HL-60 (cell line): ENCODE data around the gene CDC42.

Experiments used
- DNase-seq, 2 experiments: peaks; one replicate each; pipeline ENCODE4 v3.0.0-alpha.2; 2010 to 2020; ENCODE audit warnings: low read depth in 1 of 2, low spot score in 1 of 2
- H3K27ac ChIP-seq: fragments of 250-450 bp; sonication (Bioruptor Pico); replicated peaks from 2 replicates; pipeline ENCODE4 v1.5.1; 2020; ENCODE audit warnings: mild to moderate bottlenecking, moderate library complexity
- H3K27me3 ChIP-seq: fragments of 250-450 bp; sonication (Bioruptor Pico); 2 replicates; pipeline ENCODE4 v1.5.1; 2021; ENCODE audit warnings: mild to moderate bottlenecking, moderate library complexity; ENCODE audit not compliant: insufficient read depth, poor library complexity, severe bottlenecking
- H3K4me3 ChIP-seq: replicated peaks from 2 replicates; pipeline ENCODE4 v1.5.1; 2011; ENCODE audit warnings: mild to moderate bottlenecking, control low read depth, low read length; ENCODE audit not compliant: insufficient read depth
- GABPA ChIP-seq: IDR thresholded peaks from 2 replicates; pipeline ENCODE4 v1.6.1; 2012; ENCODE audit warnings: low read depth
- POLR2AphosphoS5 ChIP-seq: IDR thresholded peaks from 2 replicates; pipeline ENCODE4 v1.6.1; 2012; ENCODE audit warnings: low read depth
- SPI1 ChIP-seq: IDR thresholded peaks from 2 replicates; pipeline ENCODE4 v1.6.1; 2012; ENCODE audit warnings: low read depth, mild to moderate bottlenecking, borderline replicate concordance
- TF ChIP-seq, protein P1 (sequence below): IDR thresholded peaks from 2 replicates; pipeline ENCODE4 v1.6.1; 2012; ENCODE audit warnings: low read depth; ENCODE audit not compliant: insufficient replicate concordance
- TF ChIP-seq, protein P2 (sequence below): IDR thresholded peaks from one replicate; pipeline ENCODE4 v1.5.1; 2011; ENCODE audit warnings: low read length, control low read depth, inconsistent platforms; ENCODE audit not compliant: insufficient read depth

The CDC42 gene

DNA sequence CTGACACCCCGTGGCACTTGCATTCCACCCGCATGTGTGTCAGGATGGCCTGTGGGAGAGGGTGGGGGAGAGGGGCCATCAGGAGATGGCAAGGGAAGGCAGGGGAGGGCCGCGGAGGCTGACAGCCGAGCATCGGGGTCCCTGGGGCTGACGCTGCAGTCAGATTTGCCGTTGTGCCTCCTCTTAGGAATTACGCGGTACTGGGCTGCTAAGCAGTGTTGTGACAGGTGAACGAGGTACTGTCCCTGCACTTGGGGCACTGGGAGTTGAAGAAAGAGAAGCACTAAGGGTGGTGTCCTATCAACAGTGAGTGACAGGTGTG lies 67.9 kb downstream of the CDC42 start:
- H3K27ac ChIP-seq, result no peak overlapping the region
- no peaks in the 10 kb centered on the region for H3K27me3 ChIP-seq
- no peak overlapping the region for H3K4me3 ChIP-seq
- TF ChIP-seq SPI1 (no peak), GABPA (no peak), POLR2AphosphoS5 (no peak)
- TF ChIP-seq, protein P1, sequence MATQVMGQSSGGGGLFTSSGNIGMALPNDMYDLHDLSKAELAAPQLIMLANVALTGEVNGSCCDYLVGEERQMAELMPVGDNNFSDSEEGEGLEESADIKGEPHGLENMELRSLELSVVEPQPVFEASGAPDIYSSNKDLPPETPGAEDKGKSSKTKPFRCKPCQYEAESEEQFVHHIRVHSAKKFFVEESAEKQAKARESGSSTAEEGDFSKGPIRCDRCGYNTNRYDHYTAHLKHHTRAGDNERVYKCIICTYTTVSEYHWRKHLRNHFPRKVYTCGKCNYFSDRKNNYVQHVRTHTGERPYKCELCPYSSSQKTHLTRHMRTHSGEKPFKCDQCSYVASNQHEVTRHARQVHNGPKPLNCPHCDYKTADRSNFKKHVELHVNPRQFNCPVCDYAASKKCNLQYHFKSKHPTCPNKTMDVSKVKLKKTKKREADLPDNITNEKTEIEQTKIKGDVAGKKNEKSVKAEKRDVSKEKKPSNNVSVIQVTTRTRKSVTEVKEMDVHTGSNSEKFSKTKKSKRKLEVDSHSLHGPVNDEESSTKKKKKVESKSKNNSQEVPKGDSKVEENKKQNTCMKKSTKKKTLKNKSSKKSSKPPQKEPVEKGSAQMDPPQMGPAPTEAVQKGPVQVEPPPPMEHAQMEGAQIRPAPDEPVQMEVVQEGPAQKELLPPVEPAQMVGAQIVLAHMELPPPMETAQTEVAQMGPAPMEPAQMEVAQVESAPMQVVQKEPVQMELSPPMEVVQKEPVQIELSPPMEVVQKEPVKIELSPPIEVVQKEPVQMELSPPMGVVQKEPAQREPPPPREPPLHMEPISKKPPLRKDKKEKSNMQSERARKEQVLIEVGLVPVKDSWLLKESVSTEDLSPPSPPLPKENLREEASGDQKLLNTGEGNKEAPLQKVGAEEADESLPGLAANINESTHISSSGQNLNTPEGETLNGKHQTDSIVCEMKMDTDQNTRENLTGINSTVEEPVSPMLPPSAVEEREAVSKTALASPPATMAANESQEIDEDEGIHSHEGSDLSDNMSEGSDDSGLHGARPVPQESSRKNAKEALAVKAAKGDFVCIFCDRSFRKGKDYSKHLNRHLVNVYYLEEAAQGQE, result no peak
- TF ChIP-seq, protein P2, sequence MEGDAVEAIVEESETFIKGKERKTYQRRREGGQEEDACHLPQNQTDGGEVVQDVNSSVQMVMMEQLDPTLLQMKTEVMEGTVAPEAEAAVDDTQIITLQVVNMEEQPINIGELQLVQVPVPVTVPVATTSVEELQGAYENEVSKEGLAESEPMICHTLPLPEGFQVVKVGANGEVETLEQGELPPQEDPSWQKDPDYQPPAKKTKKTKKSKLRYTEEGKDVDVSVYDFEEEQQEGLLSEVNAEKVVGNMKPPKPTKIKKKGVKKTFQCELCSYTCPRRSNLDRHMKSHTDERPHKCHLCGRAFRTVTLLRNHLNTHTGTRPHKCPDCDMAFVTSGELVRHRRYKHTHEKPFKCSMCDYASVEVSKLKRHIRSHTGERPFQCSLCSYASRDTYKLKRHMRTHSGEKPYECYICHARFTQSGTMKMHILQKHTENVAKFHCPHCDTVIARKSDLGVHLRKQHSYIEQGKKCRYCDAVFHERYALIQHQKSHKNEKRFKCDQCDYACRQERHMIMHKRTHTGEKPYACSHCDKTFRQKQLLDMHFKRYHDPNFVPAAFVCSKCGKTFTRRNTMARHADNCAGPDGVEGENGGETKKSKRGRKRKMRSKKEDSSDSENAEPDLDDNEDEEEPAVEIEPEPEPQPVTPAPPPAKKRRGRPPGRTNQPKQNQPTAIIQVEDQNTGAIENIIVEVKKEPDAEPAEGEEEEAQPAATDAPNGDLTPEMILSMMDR, result no peak
- DNase-seq, result no peak

GRCh38 chr1:22121421-22121911 lies 69.0 kb downstream of the CDC42 start:
- no peaks in the 10 kb centered on the region for H3K27me3 ChIP-seq
- no peak for TF ChIP-seq GABPA
- TF ChIP-seq, protein P1, result no peak
- H3K27ac ChIP-seq, result no peak overlapping the region
- no peak overlapping the region for H3K4me3 ChIP-seq
- no peak for DNase-seq

DNA sequence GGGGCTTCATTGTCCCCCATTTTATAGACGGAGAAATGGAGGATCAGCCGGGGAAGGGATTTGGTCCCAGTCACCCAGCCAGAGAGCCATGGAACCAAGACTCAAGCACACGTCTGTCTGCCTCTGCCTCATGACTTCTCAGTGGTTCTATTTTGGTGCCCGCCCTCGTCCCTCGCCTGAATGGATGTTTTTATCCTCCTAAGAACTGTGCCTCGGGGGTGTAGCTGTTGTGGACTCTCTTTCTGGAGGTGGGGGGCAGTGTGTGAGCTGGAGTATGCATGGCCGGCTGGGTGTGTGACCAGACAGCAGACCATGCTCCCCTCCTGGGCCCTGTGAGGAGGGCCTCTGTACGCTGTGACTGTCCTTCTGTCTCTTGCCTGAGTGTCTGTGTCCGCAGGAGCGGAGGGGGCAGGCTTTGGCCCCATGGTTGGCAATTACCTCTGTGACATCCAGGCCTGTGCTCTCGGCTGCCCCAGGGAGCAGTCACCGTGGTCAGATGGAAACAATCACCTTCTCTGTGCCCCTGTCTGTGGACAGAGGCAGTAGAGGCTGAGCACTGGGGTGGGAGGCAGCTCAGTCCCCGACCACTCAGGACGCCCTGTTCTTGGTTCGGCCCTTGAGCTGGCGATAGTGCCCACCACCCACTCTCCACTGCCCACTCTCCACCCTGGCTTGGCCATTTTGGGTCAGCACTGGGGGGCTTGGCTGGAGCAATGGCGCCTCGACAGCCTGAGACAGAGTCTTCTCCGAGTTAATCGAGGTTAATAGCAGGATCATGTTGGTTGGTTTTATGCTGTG lies 70.0 kb downstream of the CDC42 start:
- H3K27ac ChIP-seq, result no peak overlapping the region
- TF ChIP-seq, protein P2, result no peak
- no peak for TF ChIP-seq SPI1
- no peak for TF ChIP-seq GABPA
- no peak for TF ChIP-seq POLR2AphosphoS5
- TF ChIP-seq, protein P1, result no peak
- H3K27me3 ChIP-seq, result no peaks in the 10 kb centered on the region
- DNase-seq, result no peak
- H3K4me3 ChIP-seq, result no peak overlapping the region
